ENCODE results near the gene KCNE3.

- TF ChIP-seq POLR2AphosphoS5 (IDR thresholded peaks at IDR 0.05; ENCODE audit: low read depth, low read length) (no peak), TAF1 (IDR thresholded peaks at IDR 0.05; ENCODE audit: low read depth, low read length) (no peak), POLR2A (IDR thresholded peaks at IDR 0.05; ENCODE audit: low read depth, low read length) (no peak), POU2F2 (IDR thresholded peaks at IDR 0.05; ENCODE audit: low read depth, low read length) (no peak), SPI1 (IDR thresholded peaks at IDR 0.05; ENCODE audit: low read depth, low read length) (no peak)
These were observed 709 bp upstream of the KCNE3 start for GRCh38 chr11:74468058-74468457.

All from GM12891 (cell line).